ENCODE data around the gene LRRC19.

DNA sequence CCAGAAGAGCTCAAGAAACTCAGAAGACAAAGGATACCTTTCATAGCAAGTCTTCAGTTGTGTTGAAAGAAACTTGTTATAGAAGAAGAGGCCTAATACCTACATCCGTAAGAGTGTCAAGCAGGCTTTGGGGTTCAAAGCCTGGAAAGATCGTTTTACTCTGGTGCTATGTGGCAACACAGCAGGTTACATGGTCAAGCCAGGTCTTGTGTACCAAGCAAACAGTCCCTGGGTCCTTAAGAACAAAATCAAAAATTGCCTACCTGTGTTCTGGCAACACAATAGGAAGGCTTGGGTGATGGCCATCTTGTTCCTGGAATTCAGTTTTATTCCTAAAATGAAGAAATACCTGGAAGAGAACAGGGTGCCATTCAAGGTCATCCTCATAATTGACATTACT is 32.0 kb upstream of the LRRC19 start:
- TF ChIP-seq, protein P1, sequence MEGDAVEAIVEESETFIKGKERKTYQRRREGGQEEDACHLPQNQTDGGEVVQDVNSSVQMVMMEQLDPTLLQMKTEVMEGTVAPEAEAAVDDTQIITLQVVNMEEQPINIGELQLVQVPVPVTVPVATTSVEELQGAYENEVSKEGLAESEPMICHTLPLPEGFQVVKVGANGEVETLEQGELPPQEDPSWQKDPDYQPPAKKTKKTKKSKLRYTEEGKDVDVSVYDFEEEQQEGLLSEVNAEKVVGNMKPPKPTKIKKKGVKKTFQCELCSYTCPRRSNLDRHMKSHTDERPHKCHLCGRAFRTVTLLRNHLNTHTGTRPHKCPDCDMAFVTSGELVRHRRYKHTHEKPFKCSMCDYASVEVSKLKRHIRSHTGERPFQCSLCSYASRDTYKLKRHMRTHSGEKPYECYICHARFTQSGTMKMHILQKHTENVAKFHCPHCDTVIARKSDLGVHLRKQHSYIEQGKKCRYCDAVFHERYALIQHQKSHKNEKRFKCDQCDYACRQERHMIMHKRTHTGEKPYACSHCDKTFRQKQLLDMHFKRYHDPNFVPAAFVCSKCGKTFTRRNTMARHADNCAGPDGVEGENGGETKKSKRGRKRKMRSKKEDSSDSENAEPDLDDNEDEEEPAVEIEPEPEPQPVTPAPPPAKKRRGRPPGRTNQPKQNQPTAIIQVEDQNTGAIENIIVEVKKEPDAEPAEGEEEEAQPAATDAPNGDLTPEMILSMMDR (conservative IDR thresholded peaks at IDR 0.05; ENCODE audit: low read length), result no peak
- TF ChIP-seq EZH2phosphoT487 (IDR thresholded peaks at IDR 0.05; ENCODE audit: borderline replicate concordance, low read depth, low read length), result no peak
